GF-D8 (cell line): ENCODE data around the gene RFC5.
A peak's percentile ranks its signal among the peaks of the same experiment; 100 is the strongest.
"Not testable (repeated sequence)": the region's sequence is repeated elsewhere in the genome, so short reads cannot be mapped to it uniquely, and the experiment has no call there.

Source experiments
- DNase-seq: peaks from one replicate; lab custom pipeline; 2025; lab: John Stamatoyannopoulos, UW

RFC5 gene

GRCh38 chr12:118016424-118017264 lies at the start of gene RFC5:
Gene RFC5, plus strand, starts transcription at chr12:118016703. Its CDS starts 125 bp downstream, at chr12:118016828.
- DNase-seq, result peak; percentile 87

- DNase-seq, result no peak
Observed at GRCh38 chr12:117967043-117967442, 49.5 kb upstream of the RFC5 start.

- no peak for DNase-seq
Observed at GRCh38 chr12:117967512-117967911, 49.0 kb upstream of the RFC5 start.

- no peak for DNase-seq
Observed at GRCh38 chr12:117968151-117968789, 48.2 kb upstream of the RFC5 start.

- DNase-seq, result no peak
Observed at GRCh38 chr12:117968826-117969659, 47.5 kb upstream of the RFC5 start, which contains the start of gene KSR2. Gene KSR2, minus strand, starts transcription at chr12:117968990. Its CDS starts 735 bp downstream, at chr12:117968255.

GRCh38 chr12:117970334-117970733 lies 46.2 kb upstream of the RFC5 start:
- DNase-seq, result no peak

- DNase-seq, result no peak
Observed at GRCh38 chr12:117972301-117972700, 44.2 kb upstream of the RFC5 start.

- DNase-seq, result no peak
Observed at GRCh38 chr12:117975006-117975405, 41.5 kb upstream of the RFC5 start.

- DNase-seq, result no peak
Observed at GRCh38 chr12:117977373-117977772, 39.1 kb upstream of the RFC5 start.

- DNase-seq, result no peak
Observed at GRCh38 chr12:117980616-117981015, 35.9 kb upstream of the RFC5 start.

- DNase-seq, result no peak
Observed at GRCh38 chr12:117981267-117981666, 35.2 kb upstream of the RFC5 start.

GRCh38 chr12:117985182-117985581 lies 31.3 kb upstream of the RFC5 start:
- no peak for DNase-seq

GRCh38 chr12:117986705-117987469 lies 29.6 kb upstream of the RFC5 start:
- DNase-seq, result no peak

GRCh38 chr12:117994551-117995438 lies 21.7 kb upstream of the RFC5 start:
- no peak for DNase-seq

- no peak for DNase-seq
Observed at GRCh38 chr12:117998719-117999118, 17.8 kb upstream of the RFC5 start.

GRCh38 chr12:117999806-118000205 lies 16.7 kb upstream of the RFC5 start:
- DNase-seq, result not testable (repeated sequence)

- DNase-seq, result no peak
Observed at GRCh38 chr12:118010903-118011302, 5.6 kb upstream of the RFC5 start.

- no peak for DNase-seq
Observed at GRCh38 chr12:118011377-118011776, 5.1 kb upstream of the RFC5 start.

GRCh38 chr12:118011961-118012360 lies 4.5 kb upstream of the RFC5 start:
- DNase-seq, result no peak

GRCh38 chr12:118013283-118013682 lies 3.2 kb upstream of the RFC5 start:
- no peak for DNase-seq

- no peak for DNase-seq
Observed at GRCh38 chr12:118015306-118015705, 1.2 kb upstream of the RFC5 start.
